ENCODE data around the gene SFMBT2. TPM values are rescaled to one million over a fixed set of nuclear protein-coding genes. Genes with fewer than 3 reads are reported as not detected.

SFMBT2 gene
- total RNA-seq: 0.18 and 0.19 TPM in 2 replicates

DNA sequence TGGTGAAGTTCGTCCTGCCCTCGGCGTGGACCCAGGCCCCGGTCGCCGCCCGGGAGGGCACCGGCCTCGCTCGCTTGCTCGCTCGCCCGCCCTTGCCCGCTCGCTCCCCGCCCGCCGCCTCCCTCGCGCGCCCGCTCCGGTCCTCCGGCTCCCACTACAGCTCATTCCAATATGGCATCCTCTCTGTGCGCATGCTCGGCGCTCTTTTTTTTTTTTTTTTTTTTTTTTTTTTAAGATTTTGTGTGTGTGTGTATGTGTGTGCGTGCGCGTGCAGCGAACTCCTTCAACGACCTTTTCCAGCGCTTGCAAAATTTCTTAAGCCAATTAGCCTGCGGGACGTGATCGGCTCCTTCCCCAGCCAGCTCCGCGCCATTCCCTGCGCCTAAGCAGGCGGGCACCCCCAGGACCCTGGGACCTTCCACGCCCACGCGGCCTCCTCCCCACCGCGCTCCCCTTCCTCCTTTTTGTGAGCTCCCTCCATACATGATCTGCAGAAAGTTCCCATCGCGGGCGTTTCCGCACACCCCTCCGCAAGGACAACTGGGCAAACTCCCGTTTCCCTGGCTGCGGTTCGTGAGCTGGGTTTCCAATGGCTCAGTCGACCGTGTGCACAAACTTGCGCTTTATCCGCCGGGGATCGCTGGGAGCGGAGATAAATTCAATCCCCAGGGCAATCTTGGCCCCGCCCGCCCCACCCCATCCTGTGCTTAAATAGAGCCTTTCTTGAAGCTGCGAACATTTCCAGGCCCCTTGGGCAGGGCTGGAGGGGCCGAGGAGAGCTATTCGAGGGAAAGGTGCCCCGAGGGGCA lies at the start of gene SFMBT2:
SFMBT2 (minus strand) TSS at position 173 of the 809 bp plus-strand sequence. CDS start 29,136 bp downstream, outside the sequence.

